Right kidney (tissue), 1 donor: ENCODE results near the gene IFT27.

Experiments
- DNase-seq: peaks from one replicate; pipeline ENCODE4 v3.0.0-alpha.2; 2016

Gene IFT27

GRCh38 chr22:36725366-36726006 lies 50.4 kb downstream of the IFT27 start:
- DNase-seq, result no peak

GRCh38 chr22:36724836-36725235 lies 51.1 kb downstream of the IFT27 start:
- DNase-seq, result no peak

- no peak for DNase-seq
Observed at GRCh38 chr22:36722055-36722454, 53.9 kb downstream of the IFT27 start.

- DNase-seq, result no peak
Observed at GRCh38 chr22:36715647-36716046, 60.3 kb downstream of the IFT27 start.

GRCh38 chr22:36714110-36714509 lies 61.8 kb downstream of the IFT27 start:
- DNase-seq, result no peak

GRCh38 chr22:36713436-36713835 lies 62.5 kb downstream of the IFT27 start:
- DNase-seq, result no peak
